HepG2 (cell line): Measurements from ENCODE around the gene DNAJC18. TPM values are rescaled to one million over a fixed set of nuclear protein-coding genes. Genes with fewer than 3 reads are reported as not detected.

Experiments used
- ATAC-seq: fragments of 200-7000 bp; cut with Tn5 transposase; 3 replicates; pipeline ENCODE4 v1.9.1; 2020; ENCODE audit warnings: mild to moderate bottlenecking, moderate library complexity
- BruUV-seq: library from RNA; stranded (reverse); fragments of 400-500 nt; replicated peaks from 2 replicates; lab custom pipeline; 2021; lab: Mats Ljungman, UMichigan
- CTCF ChIA-PET: fragments of 300-600 bp; formaldehyde crosslinking; extraction: SDS; loops from one replicate; lab custom pipeline; 2021; ENCODE audit warnings: low total read pairs, inconsistent platforms, low intra/inter-chr PET ratio; lab: Yijun Ruan, JAX
- POLR2A ChIA-PET: fragments of 350-600 bp; sonication (Branson Sonifier 250); formaldehyde crosslinking; loops from one replicate; lab custom pipeline; 2020; ENCODE audit warnings: antibody characterized with exemption, inconsistent platforms; lab: Yijun Ruan, JAX
- DNase-seq: peaks from one replicate; pipeline ENCODE4 v3.0.0-alpha.2; 2015; ENCODE audit warnings: low spot score
- FAIRE-seq: peaks from 3 replicates; lab custom pipeline; 2011; peaks lifted over from hg19 to GRCh38; lab: Jason Lieb, UNC
- H2AFZ ChIP-seq: one replicate; pipeline ENCODE4 v1.6.1; 2011; ENCODE audit warnings: low read length, inconsistent platforms
- H3K27ac ChIP-seq: fragments of 300-600 bp; 3 replicates; pipeline ENCODE4 v1.8.0; 2011; ENCODE audit warnings: mixed run types, mild to moderate bottlenecking, mixed read lengths, low read length, inconsistent platforms; ENCODE audit not compliant: insufficient read depth; ENCODE audit errors: extremely low read length
- H3K27me3 ChIP-seq, 2 experiments: fragments of 200-600 bp in 1 of 2; 2 replicates in 1 of 2; 3 replicates in 1 of 2; pipeline versions ENCODE4 v1.6.0 to v1.8.0; 2011; ENCODE audit warnings: low read length in 2 of 2, mild to moderate bottlenecking in 2 of 2, moderate library complexity in 2 of 2, inconsistent platforms in 1 of 2; ENCODE audit not compliant: insufficient read depth in 2 of 2, control insufficient read depth in 1 of 2
- H3K36me3 ChIP-seq, 2 experiments: fragments of 200-600 bp in 1 of 2; replicated peaks in 1 of 2; 2 replicates in 1 of 2; 3 replicates in 1 of 2; pipeline versions ENCODE4 v1.5.1 to v1.8.0; 2011; ENCODE audit warnings: low read length in 2 of 2, inconsistent platforms in 1 of 2; ENCODE audit not compliant: insufficient read depth in 2 of 2, control insufficient read depth in 1 of 2
- H3K4me1 ChIP-seq: 2 replicates; pipeline ENCODE4 v1.5.1; 2012; ENCODE audit warnings: low read length, inconsistent platforms; ENCODE audit not compliant: insufficient read depth
- H3K4me2 ChIP-seq: 2 replicates; pipeline ENCODE4 v1.6.0; 2011; ENCODE audit warnings: low read depth, low read length, inconsistent platforms
- H3K4me3 ChIP-seq, 3 experiments: fragments of 200-600 bp in 1 of 3; sonication (generic), shearing (Covaris generic) in 1 of 3; replicated peaks in 1 of 3; 2 replicates each; pipeline ENCODE4 v1.5.1; 2011 to 2016; ENCODE audit warnings: low read length in 3 of 3, inconsistent platforms in 2 of 3, low read depth in 2 of 3, mild to moderate bottlenecking in 2 of 3, control low read depth in 1 of 3, mixed read lengths in 1 of 3; ENCODE audit not compliant: insufficient read depth in 1 of 3
- H3K79me2 ChIP-seq: one replicate; pipeline ENCODE4 v1.6.1; 2011; ENCODE audit warnings: low read length, inconsistent platforms; ENCODE audit not compliant: insufficient read depth
- H3K9ac ChIP-seq: 2 replicates; pipeline ENCODE4 v1.6.0; 2011; ENCODE audit warnings: mild to moderate bottlenecking, low read depth, low read length, inconsistent platforms; ENCODE audit not compliant: insufficient read depth
- H3K9me3 ChIP-seq: 2 replicates; pipeline ENCODE4 v1.5.1; 2012; ENCODE audit warnings: mild to moderate bottlenecking, low read length
- H4K20me1 ChIP-seq: 2 replicates; pipeline ENCODE4 v1.6.0; 2011; ENCODE audit warnings: inconsistent platforms, mild to moderate bottlenecking, low read length, moderate library complexity; ENCODE audit not compliant: insufficient read depth
- CREM ChIP-seq, 2 experiments: sonication (generic) in 1 of 2; formaldehyde crosslinking in 1 of 2; IDR thresholded peaks; 2 replicates each; pipeline versions ENCODE4 v1.4.0 to v1.6.1; 2016 to 2020; ENCODE audit warnings: antibody characterized with exemption in 1 of 2, mild to moderate bottlenecking in 1 of 2, missing genetic modification reagents in 1 of 2
- HOXA9 ChIP-seq: sonication (generic); formaldehyde crosslinking; IDR thresholded peaks from 2 replicates; pipeline ENCODE4 v1.8.1; 2022; ENCODE audit warnings: missing genetic modification reagents, mild to moderate bottlenecking, moderate library complexity, borderline replicate concordance
- MIER3 ChIP-seq: IDR thresholded peaks from 2 replicates; pipeline ENCODE4 v1.6.1; 2016; ENCODE audit warnings: missing compliant biosample characterization, borderline replicate concordance
- PLRG1 ChIP-seq: fragments of 450-650 bp; conservative IDR thresholded peaks from 2 replicates; pipeline ENCODE4 v1.6.1; 2016
- RFXAP ChIP-seq: sonication (generic); formaldehyde crosslinking; IDR thresholded peaks from 2 replicates; pipeline ENCODE4 v1.4.0; 2020; ENCODE audit warnings: missing genetic modification reagents, borderline replicate concordance
- TAF1 ChIP-seq: sonication (generic); formaldehyde crosslinking; IDR thresholded peaks from 2 replicates; pipeline ENCODE4 v1.4.0; 2020; ENCODE audit warnings: missing genetic modification reagents
- ZNF280B ChIP-seq: sonication (generic); formaldehyde crosslinking; IDR thresholded peaks from 2 replicates; pipeline ENCODE4 v1.5.0; 2020; ENCODE audit warnings: missing genetic modification reagents, mild to moderate bottlenecking, borderline replicate concordance
- ZNF816 ChIP-seq: sonication (generic); formaldehyde crosslinking; IDR thresholded peaks from 2 replicates; pipeline ENCODE4 v1.8.0; 2022; ENCODE audit warnings: missing genetic modification reagents, mild to moderate bottlenecking, borderline replicate concordance
- whole genome bisulfite sequencing: methylation state at CpG from one replicate; pipeline ENCODE4 v1.1.6; 2017; ENCODE audit warnings: low lambda C conversion rate; 5-methylcytosine and 5-hydroxymethylcytosine counted together
- in situ Hi-C: cut with HindIII; loops from 2 replicates; pipeline ENCODE4 v1.10.0; 2017; ENCODE audit warnings: low pct_unique_long_range_greater_than_20kb; ENCODE audit not compliant: extremely low pct_ligation_motif_present
- intact Hi-C: fragments of 100-400 bp; cut with micrococcal nuclease; formaldehyde crosslinking; loops from one replicate; pipeline ENCODE4 v1.10.0; 2022; ENCODE audit not compliant: unreplicated experiment
- polyA plus RNA-seq, 8 experiments: library from polyadenylated mRNA; depleted of rRNA in 3 of 8; stranded (reverse) in 7 of 8; unstranded in 1 of 8; fragments of >200 nt; fragmentation: Illumina TruSeq in 4 of 8; extraction: Trizol in 4 of 8; gene quantifications; 2 replicates each; pipeline versions ENCODE4 v1.2.1 to v1.2.3, GENCODE V29; 2011 to 2016; ENCODE audit warnings: low read depth in 4 of 8, missing spikeins in 1 of 8, mixed read lengths in 1 of 8; ENCODE audit not compliant: insufficient read depth in 1 of 8
- total RNA-seq, 5 experiments: library from RNA; depleted of rRNA; stranded (reverse); fragments of >200 nt; fragmentation: Illumina TruSeq; extraction: Trizol; gene quantifications; 2 replicates each; pipeline ENCODE4 v1.2.3, GENCODE V29; 2016; ENCODE audit warnings: low read depth in 1 of 5

The DNAJC18 gene
- total and polyA plus RNA-seq, 2 of the 13 experiments (the other 11 are each of a cell fraction or from before 2014, with no cell fraction given), result 6.5 to 6.6 TPM

GRCh38 chr5:139363937-139364336 lies 75.4 kb downstream of the DNAJC18 start:
- H3K36me3 ChIP-seq, result peaks cover 14 to 48% of the 10 kb centered on the region in 2 experiments
- H2AFZ ChIP-seq, result no peak overlapping the region
- no TSS peak for BruUV-seq
- no peak overlapping the region for H3K4me3 ChIP-seq
- CTCF ChIA-PET, result no interaction called here
- H3K4me1 ChIP-seq, result no peaks in the 10 kb centered on the region
- H3K9me3 ChIP-seq, result no peaks in the 10 kb centered on the region
- ATAC-seq (no peak), FAIRE-seq (no peak), DNase-seq (no peak)
- H3K4me2 ChIP-seq, result no peak overlapping the region
- in situ Hi-C loops (no loop called here), intact Hi-C loops (no loop called here)
- WGBS, result 100% methylated on average over 2 of the region's 2 CpGs
- no peaks in the 10 kb centered on the region for H3K27me3 ChIP-seq
- H3K79me2 ChIP-seq, result peaks cover 29% of the 10 kb centered on the region
- POLR2A ChIA-PET, result no interaction called here
- H3K27ac ChIP-seq, result no peak overlapping the region
- H4K20me1 ChIP-seq, result peaks cover 34% of the 10 kb centered on the region; the same call in 1 of the 2 replicates
- no peak overlapping the region for H3K9ac ChIP-seq
- TF ChIP-seq PLRG1 (no peak), HOXA9 (CRISPR knock-in tag) (no peak), CREM (IDR thresholded peaks at IDR 0.05) (no peak), CREM (CRISPR knock-in tag; IDR thresholded peaks at IDR 0.05) (no peak), MIER3 (no peak), ZNF816 (no peak), ZNF280B (CRISPR knock-in tag) (no peak), RFXAP (CRISPR knock-in tag) (no peak), TAF1 (no peak)
